Gastroesophageal sphincter (tissue), 3 donors: ENCODE results near the gene MYDGF.

Experiments
- CTCF ChIP-seq, 4 experiments: fragments of 200-600 bp in 2 of 4; fragments of 450-650 bp in 2 of 4; sonication (generic) in 1 of 4; IDR thresholded peaks; one replicate each; pipeline ENCODE4 v1.5.1; 2017 to 2019; ENCODE audit warnings: antibody characterized with exemption in 4 of 4, mild to moderate bottlenecking in 2 of 4, moderate library complexity in 2 of 4
- EP300 ChIP-seq: sonication (generic); formaldehyde crosslinking; IDR thresholded peaks from one replicate; pipeline ENCODE4 v1.6.1; 2017; ENCODE audit warnings: antibody characterized with exemption, mild to moderate bottlenecking
- POLR2A ChIP-seq, 2 donors: fragments of 450-650 bp; IDR thresholded peaks; one replicate each; pipeline ENCODE4 v1.6.1; 2017; ENCODE audit warnings: antibody characterized with exemption in 2 of 2, mild to moderate bottlenecking in 2 of 2, moderate library complexity in 1 of 2

GRCh38 chr19:4653793-4654436 lies 16.2 kb downstream of the MYDGF start:
- TF ChIP-seq CTCF (IDR thresholded peaks at IDR 0.05), result no peak
- TF ChIP-seq POLR2A (IDR thresholded peaks at IDR 0.05), result no peak
- TF ChIP-seq EP300, result no peak
